HG03280 (cell line): ENCODE results near the gene NMS.
"Not testable (repeated sequence)": the region's sequence is repeated elsewhere in the genome, so short reads cannot be mapped to it uniquely, and the experiment has no call there.

ENCODE experiments used
- ATAC-seq: cut with Tn5 transposase; IDR thresholded peaks from one replicate; pipeline ENCODE4 v1.9.1; 2021; ENCODE audit warnings: mild to moderate bottlenecking, moderate library complexity; ENCODE audit not compliant: unreplicated experiment

NMS gene, protein sequence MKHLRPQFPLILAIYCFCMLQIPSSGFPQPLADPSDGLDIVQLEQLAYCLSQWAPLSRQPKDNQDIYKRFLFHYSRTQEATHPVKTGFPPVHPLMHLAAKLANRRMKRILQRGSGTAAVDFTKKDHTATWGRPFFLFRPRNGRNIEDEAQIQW

DNA sequence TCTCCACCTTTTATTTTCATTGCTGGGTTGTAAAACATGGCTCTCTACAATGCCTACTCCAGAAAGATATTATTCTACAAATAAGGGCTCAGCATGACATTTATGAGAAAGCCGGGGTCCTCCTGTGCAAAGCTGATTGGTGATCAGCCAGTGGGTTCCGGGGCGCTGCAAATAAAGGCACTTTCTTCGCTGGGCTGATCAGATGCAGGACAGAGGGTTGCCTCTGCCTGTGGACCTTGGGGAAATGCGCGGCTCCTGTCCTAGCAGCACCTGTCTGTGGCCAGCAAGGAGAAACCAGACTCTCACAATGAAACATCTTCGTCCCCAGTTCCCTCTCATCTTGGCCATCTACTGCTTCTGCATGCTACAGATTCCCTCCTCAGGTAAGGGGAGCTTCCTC lies at the start of gene NMS:
TSS of gene NMS (plus strand) at position 301 of the 400 bp plus-strand sequence. CDS start at position 308, 7 bp downstream.
- ATAC-seq: no peak

DNA sequence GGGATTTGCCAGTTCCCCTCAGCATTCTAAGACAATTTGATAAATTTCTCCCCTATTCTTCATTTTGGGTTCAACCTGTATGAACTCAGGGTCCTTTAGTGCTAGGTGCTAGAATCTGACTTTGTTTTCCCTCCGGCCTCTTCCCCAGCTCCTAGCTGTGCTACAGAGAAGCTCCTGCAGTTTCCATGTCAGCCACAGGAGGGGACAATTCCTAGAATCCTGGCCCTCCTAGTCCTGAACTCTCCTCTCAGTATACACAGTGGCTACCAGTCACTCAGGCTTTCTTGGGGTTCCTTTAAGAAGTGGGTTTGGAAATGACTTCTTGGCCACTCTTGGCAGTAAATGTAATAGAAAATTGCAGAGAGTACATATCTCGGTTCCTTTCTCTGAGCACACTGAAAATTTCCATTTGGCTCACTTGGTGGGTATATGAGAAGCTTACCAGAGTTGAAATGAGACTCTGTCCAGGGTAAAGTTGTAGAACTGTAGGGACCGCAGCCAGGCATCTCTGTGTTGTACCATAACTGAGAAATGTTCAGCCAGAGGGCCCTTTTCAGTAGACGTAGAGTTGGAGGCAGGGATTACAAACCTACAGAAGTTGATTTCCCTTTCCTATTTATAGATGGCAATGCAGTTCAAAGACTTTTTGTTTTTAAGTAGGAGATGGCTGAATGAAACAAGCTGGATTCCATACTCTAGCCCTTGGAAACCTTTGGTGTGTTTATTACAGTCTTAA lies 47.8 kb upstream of the NMS start:
- no peak for ATAC-seq

DNA sequence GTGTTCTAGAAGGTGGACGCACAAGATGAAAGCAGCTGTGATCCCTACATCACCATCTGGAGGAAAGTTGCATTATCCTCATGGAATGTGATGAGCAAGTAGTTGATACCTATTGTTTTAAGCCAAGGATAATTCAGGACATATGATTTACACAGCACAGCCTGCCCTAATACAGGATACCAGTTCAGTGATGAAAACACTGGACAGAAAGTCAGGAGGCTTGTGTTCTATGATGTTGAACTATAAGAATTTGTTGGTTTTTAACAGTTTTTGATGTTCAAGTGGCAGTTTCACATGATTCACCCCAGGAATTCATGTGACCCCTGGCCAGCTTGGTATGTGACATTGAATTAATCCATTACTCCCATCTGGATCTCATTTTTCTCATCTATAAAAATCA lies 46.7 kb upstream of the NMS start:
- ATAC-seq: no peak

DNA sequence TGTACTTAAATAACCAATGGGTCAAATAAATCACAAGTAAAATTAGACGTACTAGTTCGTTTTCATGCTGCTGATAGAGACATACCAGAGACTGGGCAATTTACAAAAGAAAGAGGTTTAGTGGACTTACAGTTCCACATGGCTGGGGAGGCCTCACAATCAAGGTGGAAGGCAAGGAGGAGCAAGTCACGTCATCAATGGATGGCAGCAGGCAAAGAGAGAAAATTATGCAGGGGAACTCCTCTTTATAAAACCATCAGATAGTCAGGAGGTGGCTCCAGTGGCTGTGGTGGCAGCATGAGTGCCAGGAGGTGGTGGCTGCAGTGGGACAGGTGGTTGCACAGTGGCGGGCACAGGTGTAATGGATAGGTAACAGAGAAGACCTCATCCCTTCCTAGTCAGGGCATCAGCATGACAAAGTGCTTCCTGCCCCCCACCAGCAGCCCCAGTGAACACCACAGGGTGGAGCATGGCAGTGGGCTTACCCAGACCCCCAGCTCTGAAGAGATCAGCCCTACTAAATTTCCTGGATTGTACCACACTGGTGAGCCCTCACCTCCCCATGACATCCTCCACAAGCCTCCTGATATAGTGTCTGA lies 45.9 kb upstream of the NMS start:
- ATAC-seq: no peak

DNA sequence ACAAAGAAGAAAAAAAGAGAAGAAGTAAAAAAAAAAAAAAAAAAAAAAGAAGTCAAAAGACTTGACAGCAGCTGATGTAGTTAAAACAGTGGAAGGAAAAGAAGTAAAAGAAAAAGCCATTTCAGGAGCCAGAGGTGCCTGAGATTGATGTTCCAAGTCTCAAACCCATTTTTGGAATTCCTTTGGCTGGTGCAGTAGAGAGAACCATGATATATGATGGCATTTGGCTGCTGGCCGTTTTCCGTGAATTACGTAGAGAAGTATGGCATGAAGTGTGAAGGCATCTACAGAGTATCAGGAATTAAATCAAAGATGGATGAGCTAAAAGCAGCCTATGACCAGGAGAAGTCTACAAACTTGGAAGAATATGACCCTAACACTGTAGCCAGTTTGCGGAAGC lies 45.2 kb upstream of the NMS start:
- ATAC-seq: no peak

DNA sequence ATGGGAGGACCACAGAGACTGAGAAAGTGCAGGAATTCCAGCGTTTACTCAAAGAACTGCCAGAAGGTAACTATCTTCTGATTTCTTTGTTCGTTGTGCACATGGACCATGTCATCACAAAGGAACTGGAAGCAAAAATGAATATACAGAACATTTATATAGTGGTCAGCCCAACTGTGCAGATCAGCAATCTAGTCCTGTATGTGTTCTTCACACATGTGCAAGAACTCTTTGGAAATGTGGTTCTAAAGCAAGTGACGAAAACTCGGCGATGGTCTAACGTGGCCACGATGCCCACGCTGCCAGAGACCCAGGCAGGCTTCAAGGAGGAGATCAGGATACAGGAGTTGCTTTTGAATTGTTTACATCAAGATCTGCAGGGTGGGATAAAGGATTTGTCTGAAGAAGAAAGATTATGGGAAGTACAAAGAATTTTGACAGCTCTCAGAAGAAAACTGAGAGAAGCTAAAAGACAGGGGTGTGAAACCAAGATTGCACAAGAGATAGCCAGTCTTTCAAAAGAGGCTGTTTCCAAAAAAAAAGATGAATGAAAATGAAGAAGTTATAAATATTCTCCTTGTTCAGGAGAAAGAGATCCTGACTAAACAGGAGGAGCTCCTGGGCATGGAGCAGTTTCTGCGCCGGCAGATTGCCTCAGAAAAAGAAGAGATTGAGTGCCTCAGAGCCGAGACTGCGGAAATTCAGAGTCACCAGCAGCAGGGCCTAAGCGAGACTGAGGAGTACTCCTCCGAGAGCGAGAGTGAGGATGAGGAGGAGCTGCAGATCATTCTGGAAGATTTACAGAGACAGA lies 44.5 kb upstream of the NMS start:
- no peak for ATAC-seq

DNA sequence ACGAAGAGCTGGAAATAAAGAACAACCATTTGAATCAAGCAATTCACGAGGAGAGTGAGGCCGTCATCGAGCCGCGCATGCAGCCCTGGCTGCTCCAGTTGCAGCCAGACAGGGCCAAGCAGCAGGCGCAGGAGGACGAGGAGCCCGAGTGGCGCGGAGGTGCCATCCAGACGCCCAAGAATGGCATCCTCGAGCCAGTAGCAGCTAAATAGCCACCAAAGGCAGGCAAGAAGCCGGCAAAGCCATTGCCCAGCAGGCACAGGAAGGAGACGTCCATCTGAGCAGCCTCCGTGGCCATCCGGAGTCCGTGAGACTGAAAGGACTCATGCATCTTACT lies 43.9 kb upstream of the NMS start:
- no peak for ATAC-seq

DNA sequence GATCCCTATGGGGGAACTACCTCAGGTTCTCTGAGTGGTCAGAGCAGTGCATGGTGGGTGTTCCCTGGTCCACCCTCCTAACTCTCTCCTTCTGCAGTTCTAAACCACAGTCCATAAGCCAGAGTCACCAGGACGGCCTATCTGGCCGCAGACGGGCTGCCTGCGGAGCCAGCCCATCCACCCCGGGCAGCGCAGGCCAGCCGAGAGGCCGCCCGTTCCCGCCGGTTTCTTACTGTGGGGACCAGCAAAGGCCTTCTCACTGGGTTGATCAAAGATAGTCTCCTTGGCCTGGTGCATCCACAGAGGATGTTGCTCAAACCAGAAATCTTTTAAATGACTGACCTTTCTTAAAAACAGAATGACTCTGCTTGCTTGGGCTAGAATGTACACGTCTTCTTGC lies 43.2 kb upstream of the NMS start:
- no peak for ATAC-seq

DNA sequence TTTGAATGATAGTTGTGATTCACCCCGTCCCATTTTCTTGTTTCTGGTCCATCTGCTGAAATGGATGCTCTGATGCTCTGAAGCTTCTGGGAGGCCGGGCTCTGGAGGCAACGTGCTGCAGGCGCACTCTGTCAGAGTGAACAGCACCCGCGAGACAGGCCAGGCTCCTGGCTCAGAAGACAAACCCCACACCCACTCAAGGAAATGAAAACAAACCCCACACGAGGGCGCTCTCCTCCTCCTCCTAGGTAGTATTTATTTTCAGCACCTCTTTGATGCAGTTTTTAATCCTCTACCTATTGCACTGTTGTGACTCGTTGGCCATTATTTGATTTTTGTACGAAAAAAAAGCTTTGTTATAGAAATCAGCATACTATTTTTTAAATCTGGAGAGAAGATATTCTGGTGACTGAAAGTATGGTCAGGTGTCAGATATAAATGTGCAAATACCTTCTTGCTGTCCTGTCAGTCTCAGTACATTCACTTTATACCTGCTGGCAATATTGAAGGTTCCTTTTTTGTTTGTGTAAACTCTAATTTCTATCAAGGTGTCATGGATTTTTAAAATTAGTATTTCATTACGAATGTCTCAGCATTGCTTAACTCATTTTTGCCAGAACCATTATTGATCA lies 42.5 kb upstream of the NMS start:
- ATAC-seq: no peak

DNA sequence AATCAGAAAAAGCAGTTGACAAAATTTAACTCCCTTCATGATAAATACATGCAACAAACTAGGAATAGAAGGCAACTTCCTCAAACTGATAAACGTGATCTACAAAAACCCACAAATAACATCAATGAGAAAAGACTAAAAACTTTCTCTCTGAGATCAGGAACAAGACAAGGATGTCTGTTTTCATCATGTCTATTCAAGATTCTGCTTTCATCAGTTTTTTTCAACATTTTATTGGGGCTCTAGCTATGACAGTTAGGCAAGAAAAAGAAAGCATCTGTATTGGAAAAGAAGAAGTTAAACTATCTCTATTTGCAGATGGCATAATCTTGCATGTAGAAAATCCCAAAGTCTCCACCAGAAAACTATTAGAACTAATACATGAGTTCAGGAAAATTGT lies 40.6 kb upstream of the NMS start:
- no peak for ATAC-seq

DNA sequence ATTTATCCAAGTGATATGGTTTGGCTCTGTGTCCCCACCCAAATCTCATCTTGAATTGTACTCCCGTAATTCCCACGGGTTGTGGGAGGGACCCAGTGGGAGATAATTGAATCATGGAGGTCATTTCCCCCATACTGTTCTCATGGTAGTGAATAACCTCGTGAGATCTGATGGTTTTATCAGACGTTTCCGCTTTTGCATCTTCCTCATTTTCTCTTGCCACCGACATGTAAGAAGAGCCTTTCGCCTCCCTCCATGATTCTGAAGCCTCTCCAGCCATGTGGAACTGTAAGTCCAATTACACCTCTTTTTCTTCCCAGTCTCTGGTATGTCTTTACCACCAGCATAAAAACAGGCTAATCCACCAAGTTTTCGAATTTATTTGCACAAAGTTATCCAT lies 32.5 kb upstream of the NMS start:
- ATAC-seq: no peak

DNA sequence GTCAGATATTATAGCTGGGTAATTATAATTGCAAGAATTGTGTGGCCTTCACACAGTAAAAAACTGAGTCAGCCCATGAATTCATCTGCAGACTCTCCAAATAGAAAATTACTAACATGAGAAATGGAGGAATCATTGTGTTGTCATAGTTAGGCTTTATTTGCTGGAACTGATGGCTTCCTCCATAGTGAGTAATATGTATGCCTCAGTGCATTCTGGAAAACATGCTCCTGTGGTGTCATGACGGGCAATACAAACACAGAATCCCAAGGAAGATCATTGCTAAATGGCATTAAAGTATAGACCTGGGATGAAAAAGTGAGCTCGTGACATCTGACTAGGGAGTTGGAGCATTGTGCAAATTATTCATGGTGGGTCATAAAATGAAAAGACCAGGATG lies 23.6 kb upstream of the NMS start:
- ATAC-seq: no peak

DNA sequence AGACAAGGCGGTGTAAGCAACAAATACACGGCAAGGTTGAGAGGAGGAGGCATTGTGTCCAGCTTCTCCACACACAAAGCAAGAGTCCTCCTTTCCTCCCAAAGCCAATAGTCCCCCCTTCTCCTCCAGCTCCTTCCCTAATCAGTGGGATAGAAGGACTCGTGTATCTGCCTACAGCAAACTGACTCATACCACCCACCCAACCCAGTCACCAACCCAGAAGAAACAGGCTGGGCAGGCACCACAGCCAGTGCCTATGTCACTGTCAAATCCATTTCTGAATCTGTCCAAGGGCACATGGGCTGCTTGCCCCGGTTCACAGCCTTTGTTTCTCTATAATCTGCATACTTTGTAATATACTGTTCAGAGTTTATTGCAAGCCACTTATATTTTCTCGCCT lies 19.2 kb upstream of the NMS start:
- no peak for ATAC-seq

DNA sequence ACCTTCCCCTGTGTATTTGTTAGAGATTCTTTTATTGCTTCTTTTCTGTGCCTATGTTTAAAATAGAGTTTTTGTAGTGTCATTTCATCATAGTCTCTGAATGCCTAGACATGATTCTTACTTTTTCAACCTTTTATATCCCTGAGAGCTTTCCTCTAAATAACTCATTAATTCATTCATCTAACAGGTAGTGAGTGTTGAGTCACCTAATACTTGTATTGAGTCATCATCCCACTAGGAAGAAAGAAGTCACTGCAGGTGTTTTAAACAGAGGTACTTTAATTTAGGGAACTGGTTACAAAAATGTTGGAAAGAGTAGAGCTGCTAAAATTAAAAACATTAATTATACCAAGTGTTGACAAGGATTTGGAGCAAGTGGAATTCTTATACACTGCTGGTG lies 18.5 kb upstream of the NMS start:
- no peak for ATAC-seq

DNA sequence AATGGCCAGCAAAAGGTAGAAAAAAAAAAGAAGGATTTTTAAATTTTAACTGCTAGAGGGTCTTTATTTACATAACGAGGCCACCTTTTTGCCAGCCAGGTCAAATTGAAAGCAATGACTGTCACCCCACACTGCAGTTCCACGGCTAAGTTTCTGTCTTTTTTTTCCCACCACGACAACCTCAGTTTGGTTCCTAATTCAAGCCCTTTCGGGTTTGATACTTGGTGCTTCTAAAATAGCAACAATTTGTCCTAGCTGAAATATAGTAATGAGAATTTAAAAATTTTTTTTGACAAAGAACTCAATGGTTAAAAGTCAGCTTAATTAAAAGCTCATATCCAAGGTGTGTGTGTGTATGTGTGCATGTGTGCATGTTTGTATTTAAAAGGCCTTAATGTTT lies 16.4 kb upstream of the NMS start:
- ATAC-seq: no peak

DNA sequence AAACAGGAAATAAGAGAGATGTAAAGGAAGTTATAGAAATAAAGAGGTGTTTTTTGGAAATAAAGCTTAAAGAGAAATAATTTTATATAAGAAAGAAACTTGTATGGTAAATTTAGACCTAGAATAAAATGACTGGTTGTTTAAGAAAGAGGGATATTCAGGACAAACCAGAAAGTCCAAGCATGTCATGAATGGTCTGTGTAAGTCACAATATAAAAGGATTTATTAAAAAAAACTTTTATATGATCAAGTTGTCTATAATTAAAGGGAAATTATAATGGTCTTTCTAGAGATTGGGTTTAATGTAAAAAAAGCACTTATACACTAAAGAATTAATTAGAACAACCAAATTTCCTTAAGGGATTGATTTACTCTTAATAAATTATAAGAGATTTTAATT lies 13.9 kb upstream of the NMS start:
- ATAC-seq: not testable (repeated sequence)

DNA sequence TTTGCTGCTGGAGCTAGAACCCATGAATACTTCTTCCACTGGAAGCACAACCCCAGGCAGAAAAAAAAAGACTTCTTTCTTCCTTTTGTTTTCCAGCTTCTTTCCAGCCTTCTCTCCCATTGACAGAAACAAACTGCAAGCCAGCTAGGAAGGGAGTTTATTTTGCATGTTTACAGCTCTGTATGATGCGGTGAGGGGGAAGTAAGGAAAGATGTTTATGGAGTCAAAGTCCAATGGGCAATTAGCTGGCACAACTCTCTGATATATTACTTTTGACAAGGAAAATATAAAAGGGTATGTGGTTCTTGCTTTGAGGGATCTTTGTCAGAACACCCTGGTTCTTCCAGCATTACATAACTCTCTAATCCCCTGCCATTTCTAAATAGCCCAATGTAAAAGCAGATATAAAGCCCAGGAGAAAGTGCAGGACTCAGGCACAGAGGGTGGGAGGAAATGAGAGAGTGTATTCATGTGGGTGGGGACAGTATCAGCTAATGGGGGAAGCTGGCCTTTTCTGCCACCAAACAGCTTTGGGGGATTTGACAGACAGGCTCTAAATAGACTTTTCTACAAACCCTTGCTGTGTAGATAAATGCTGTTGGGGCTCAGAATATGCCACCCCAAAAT lies 9.3 kb upstream of the NMS start:
- no peak for ATAC-seq

DNA sequence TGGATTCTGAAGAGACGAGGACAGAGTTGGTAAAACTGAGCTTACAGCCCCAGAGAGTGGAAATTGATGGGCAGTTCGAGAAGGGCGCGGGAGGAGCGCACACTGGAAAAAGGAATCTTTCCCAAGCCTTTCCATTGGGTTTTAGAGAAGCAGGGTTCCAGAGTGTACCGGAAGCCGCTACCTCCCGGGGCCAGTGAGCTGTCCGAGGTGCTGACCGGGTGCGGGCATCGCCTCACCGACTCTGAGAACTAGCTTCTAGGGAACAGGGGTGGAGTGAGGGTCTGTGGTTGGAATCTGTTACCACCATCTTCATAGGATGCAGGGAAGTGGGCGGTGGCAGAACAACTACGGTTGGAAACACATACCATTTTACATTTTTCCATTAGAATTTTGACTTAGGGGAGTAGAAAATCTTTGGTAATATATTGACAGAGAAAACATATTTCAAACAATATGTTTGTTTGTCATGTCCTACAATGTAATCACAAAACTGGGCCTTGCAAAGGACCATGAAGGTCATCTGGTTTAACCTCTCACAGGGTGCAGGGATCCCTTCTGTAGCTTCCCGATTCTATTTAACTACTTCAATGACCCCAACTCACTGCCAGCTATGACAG lies 724 bp downstream of the NMS start:
- ATAC-seq: no peak

DNA sequence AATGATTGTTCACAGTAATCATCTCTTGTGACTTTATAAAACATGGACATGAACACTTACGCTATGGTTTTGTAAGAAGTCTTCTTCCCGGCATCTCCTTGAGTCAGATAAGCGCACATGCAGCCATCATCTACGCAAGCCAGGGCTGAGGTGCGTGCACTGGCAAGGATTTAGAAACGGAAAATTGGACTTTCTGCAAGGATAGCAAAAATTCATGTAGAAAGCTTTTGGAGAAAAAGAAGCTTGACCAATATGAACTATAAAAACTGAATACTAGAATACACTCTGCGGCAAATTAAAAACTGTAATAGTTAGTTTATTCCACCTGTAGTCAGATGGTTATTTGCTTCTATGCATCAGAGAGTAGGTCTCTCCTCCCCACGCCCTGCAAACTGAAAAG lies 6.3 kb downstream of the NMS start:
- no peak for ATAC-seq

DNA sequence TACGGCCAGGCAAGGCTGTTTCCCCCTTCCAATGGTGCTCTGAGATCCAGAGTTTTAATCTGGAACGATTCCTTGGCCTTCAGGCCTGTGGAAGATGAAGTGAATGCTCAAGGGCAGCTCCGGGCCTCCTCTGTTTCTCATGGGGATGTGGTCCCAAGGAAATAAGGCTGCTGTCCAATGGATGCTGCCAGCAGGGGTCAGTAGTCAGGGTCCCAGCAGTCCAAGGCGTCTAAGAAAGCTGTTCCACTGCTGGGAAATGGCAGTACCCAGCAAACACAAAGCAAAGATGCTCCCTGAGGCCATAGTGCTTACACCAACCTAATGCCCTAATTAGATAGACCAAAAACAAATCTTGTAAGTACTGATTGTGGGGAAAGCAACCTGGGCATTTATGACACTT lies 12.5 kb downstream of the NMS start:
- no peak for ATAC-seq

DNA sequence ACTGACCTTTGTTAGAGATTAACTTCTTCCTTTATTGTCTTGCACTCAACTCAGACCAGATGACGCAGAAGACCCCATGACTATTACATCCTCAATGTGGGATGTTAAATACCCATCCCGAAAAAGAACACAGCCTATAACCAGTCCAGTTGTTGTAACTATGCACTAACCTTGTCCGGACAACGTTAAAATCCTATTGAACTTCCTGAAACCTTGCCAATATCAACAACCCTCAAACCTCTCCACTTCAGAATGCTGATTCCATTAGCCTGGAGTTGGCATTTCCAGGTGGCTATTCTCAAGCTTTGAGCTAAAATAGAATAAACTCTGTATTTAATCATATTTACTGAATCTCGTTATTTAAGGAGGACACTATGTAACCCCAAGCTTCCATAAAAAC lies 13.6 kb downstream of the NMS start:
- ATAC-seq: no peak
